ENCODE data around the gene SUPT20HL1. TPM values are rescaled to one million over a fixed set of nuclear protein-coding genes. Genes with fewer than 3 reads are reported as not detected.
"Not testable (repeated sequence)": the region's sequence is repeated elsewhere in the genome, so short reads cannot be mapped to it uniquely, and the experiment has no call there.

The SUPT20HL1 gene
- not detected in 2 replicates for total RNA-seq (2013; cell fraction: nucleolus; rRNA removed)
- total RNA-seq (2014; rRNA removed): not detected in 2 replicates
- not detected in 2 replicates for total RNA-seq (2014; rRNA removed; fragmentation: Illumina TruSeq; extraction: Trizol)
- not detected in 2 replicates for total RNA-seq (2021)
- polyA plus RNA-seq (2011; ENCODE audit: low read depth): not detected
- not detected in 2 replicates for polyA plus RNA-seq (2011; rRNA removed)
- not detected in 2 replicates for polyA plus RNA-seq (2011; cell fraction: cytosol; rRNA removed)
- polyA plus RNA-seq (2011; cell fraction: nucleus; rRNA removed): not detected in 2 replicates
- polyA plus RNA-seq (2012): not detected in 2 replicates
- polyA plus RNA-seq (2014; fragmentation: Illumina TruSeq; extraction: Trizol): not detected in 2 replicates
- not detected for polyA plus RNA-seq (2014; fragmentation: Nextera tagmentation; extraction: Ambion mirVana)
- polyA plus RNA-seq (2014; rRNA removed): not detected in 2 replicates
- polyA plus RNA-seq (2016; fragmentation: Nextera tagmentation; extraction: Ambion mirVana): not detected
- not detected in 2 replicates for polyA minus RNA-seq (2011; rRNA and poly(A)+ RNA removed)
- polyA minus RNA-seq (2011; cell fraction: cytosol; rRNA and poly(A)+ RNA removed): not detected in 2 replicates
- not detected in 2 replicates for polyA minus RNA-seq (2011; cell fraction: nucleus; rRNA and poly(A)+ RNA removed)
- not detected for Bru-seq, nascent RNA
- BruChase-seq, experiment 1, labeled RNA remaining after a 6-hour chase: not detected
- not detected for BruChase-seq, experiment 2, labeled RNA remaining after a 2-hour chase
- long read RNA-seq, experiment 1: 0 reads
- long read RNA-seq, experiment 2: 0 reads

- RAD21 ChIA-PET (ENCODE audit: unreplicated experiment): no interaction called here
- no peaks in the 10 kb centered on the region for H3K79me2 ChIP-seq (ENCODE audit: control insufficient read depth, insufficient read depth, low read length)
- SMC1A ChIA-PET (ENCODE audit: uncharacterized antibody, unreplicated experiment): no interaction called here
- POLR2A ChIA-PET: no interaction called here
- BruUV-seq (replicated peaks): no TSS peak
- in situ Hi-C loops (cut with MboI) (no loop called here), intact Hi-C loops (cut with micrococcal nuclease; ENCODE audit: unreplicated experiment) (no loop called here)
- H3K27me3 ChIP-seq (replicated peaks in 1 of 2; ENCODE audit: control insufficient read depth in 2 of 2, insufficient read depth in 2 of 2, low read length in 1 of 2): no peaks in the 10 kb centered on the region; a peak in 1 of 4 replicates
- no peak within 1 kb of the TSS for H2AFZ ChIP-seq (ENCODE audit: control insufficient read depth, low read depth, low read length)
- no peak within 1 kb of the TSS for H3K9ac ChIP-seq (ENCODE audit: control insufficient read depth, insufficient read depth, low read length)
- CTCF ChIA-PET: no interaction called here
- no peaks in the 10 kb centered on the region for H3K9me3 ChIP-seq (replicated peaks; ENCODE audit: control insufficient read depth, insufficient read depth, low read length)
- H3K27ac ChIP-seq (ENCODE audit: control insufficient read depth, insufficient read depth): no peak within 1 kb of the TSS
- H3K4me1 ChIP-seq (ENCODE audit: control insufficient read depth, insufficient read depth, low read length): no peaks in the 10 kb centered on the region
- no peaks in the 10 kb centered on the region for H3K36me3 ChIP-seq (ENCODE audit: control insufficient read depth in 2 of 2, insufficient read depth in 2 of 2, low read length in 1 of 2)
- H3K4me2 ChIP-seq (ENCODE audit: control insufficient read depth, insufficient read depth): no peak within 1 kb of the TSS
- no peak within 1 kb of the TSS for H3K4me3 ChIP-seq
- 13% methylated on average over 3 of the region's 3 CpGs for WGBS (ENCODE audit: insufficient coverage, insufficient replicate concordance, low lambda C conversion rate, missing lambda C conversion rate)
- H4K20me1 ChIP-seq (ENCODE audit: control insufficient read depth, insufficient read depth): no peaks in the 10 kb centered on the region
- ATAC-seq: no peak
- no peak for DNase-seq (ENCODE audit: low read depth, low spot score)
- no peak for TF ChIP-seq EGR1 (IDR thresholded peaks at IDR 0.05; ENCODE audit: borderline replicate concordance in 1 of 2, low read depth in 2 of 2, low read length in 2 of 2)
- no peak for TF ChIP-seq RFX5 (IDR thresholded peaks at IDR 0.05; ENCODE audit: low read depth, low read length)
- no peak for TF ChIP-seq DPF2 (IDR thresholded peaks at IDR 0.05)
- no peak for TF ChIP-seq NFXL1 (IDR thresholded peaks at IDR 0.05; ENCODE audit: borderline replicate concordance)
- no peak for TF ChIP-seq CHD4 (IDR thresholded peaks at IDR 0.05)
- no peak for TF ChIP-seq ESRRA (IDR thresholded peaks at IDR 0.05; ENCODE audit: low read length)
- no peak for TF ChIP-seq ZZZ3 (IDR thresholded peaks at IDR 0.05; ENCODE audit: control insufficient read depth, insufficient read length, low read depth)
- no peak for TF ChIP-seq KLF5 (IDR thresholded peaks at IDR 0.05; ENCODE audit: partially characterized antibody)
- TF ChIP-seq, protein P1, sequence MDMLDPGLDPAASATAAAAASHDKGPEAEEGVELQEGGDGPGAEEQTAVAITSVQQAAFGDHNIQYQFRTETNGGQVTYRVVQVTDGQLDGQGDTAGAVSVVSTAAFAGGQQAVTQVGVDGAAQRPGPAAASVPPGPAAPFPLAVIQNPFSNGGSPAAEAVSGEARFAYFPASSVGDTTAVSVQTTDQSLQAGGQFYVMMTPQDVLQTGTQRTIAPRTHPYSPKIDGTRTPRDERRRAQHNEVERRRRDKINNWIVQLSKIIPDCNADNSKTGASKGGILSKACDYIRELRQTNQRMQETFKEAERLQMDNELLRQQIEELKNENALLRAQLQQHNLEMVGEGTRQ (IDR thresholded peaks at IDR 0.05; ENCODE audit: borderline replicate concordance, low read depth, low read length): no peak
- TF ChIP-seq NR2C1 (IDR thresholded peaks at IDR 0.05): no peak
- no peak for TF ChIP-seq LARP7 (IDR thresholded peaks at IDR 0.05)
- no peak for FAIRE-seq
Observed at GRCh38 chrX:24360272-24360671, at the start of gene SUPT20HL1. Gene SUPT20HL1, plus strand, starts transcription at chrX:24360639. Its CDS starts 2,122 bp downstream, at chrX:24362761.

- in situ Hi-C loops (cut with MboI); H4K20me1 ChIP-seq (ENCODE audit: control insufficient read depth, insufficient read depth); BruUV-seq (replicated peaks); SMC1A ChIA-PET (ENCODE audit: uncharacterized antibody, unreplicated experiment); H3K36me3 ChIP-seq (ENCODE audit: control insufficient read depth in 2 of 2, insufficient read depth in 2 of 2, low read length in 1 of 2); H3K9ac ChIP-seq (ENCODE audit: control insufficient read depth, insufficient read depth, low read length); H2AFZ ChIP-seq (ENCODE audit: control insufficient read depth, low read depth, low read length); H3K27ac ChIP-seq (ENCODE audit: control insufficient read depth, insufficient read depth); H3K27me3 ChIP-seq (replicated peaks in 1 of 2; ENCODE audit: control insufficient read depth in 2 of 2, insufficient read depth in 2 of 2, low read length in 1 of 2); H3K4me2 ChIP-seq (ENCODE audit: control insufficient read depth, insufficient read depth); intact Hi-C loops (cut with micrococcal nuclease; ENCODE audit: unreplicated experiment); H3K4me1 ChIP-seq (ENCODE audit: control insufficient read depth, insufficient read depth, low read length); DNase-seq (ENCODE audit: low read depth, low spot score); RAD21 ChIA-PET (ENCODE audit: unreplicated experiment); FAIRE-seq; H3K4me3 ChIP-seq; ATAC-seq; CTCF ChIA-PET; H3K9me3 ChIP-seq (replicated peaks; ENCODE audit: control insufficient read depth, insufficient read depth, low read length); H3K79me2 ChIP-seq (ENCODE audit: control insufficient read depth, insufficient read depth, low read length); POLR2A ChIA-PET: not testable (repeated sequence)
- WGBS (ENCODE audit: insufficient coverage, insufficient replicate concordance, low lambda C conversion rate, missing lambda C conversion rate): 73% methylated on average over 3 of the region's 3 CpGs
Observed at GRCh38 chrX:24310916-24311315, 49.5 kb upstream of the SUPT20HL1 start.
